HG03521 (cell line): Measurements from ENCODE around the gene TSPAN1.

Experiments
- ATAC-seq: cut with Tn5 transposase; IDR thresholded peaks from one replicate; pipeline ENCODE4 v1.9.1; 2021; ENCODE audit warnings: mild to moderate bottlenecking, moderate library complexity; ENCODE audit not compliant: unreplicated experiment

The TSPAN1 gene

DNA sequence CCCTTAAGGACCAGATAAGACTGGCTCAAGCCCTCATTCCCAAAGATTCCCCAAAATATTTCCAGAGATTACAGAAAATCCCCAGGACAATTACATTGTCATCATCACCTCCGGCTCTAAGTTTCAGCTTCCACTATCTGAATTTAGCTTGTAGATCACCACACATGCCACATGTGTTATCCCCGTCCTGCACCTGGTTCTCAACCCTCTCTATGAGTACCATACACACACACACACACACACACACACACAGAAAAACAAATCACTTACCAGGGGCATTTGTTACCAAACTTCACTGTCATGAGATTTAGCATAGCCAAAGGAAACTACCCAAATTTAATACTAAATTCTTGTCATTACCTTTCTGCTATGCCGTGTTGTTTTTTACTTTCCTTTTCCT lies 15.4 kb upstream of the TSPAN1 start:
- no peak for ATAC-seq

DNA sequence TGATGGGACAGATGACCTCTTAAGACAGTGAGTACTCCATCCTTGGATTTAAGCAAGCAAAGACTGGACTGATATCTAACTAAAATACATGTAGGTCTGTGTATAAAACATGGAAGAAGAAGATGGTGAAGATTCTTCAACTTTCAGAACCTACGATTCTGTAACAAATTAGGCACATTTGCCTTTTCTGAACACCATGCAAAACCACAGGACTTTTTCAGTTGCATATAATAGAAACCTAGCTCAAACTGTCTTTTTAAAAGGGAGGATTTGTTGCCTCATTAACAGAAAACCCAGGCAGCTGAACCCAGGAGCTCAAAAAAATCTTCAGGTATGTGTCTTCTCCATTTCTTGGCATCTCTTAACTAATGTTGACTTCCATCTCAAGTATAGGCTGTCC lies 14.7 kb upstream of the TSPAN1 start:
- no peak for ATAC-seq

- no peak for ATAC-seq
Measured at GRCh38 chr1:46166521-46167462, 8.1 kb upstream of the TSPAN1 start.

- no peak for ATAC-seq
Measured at GRCh38 chr1:46168477-46168876, 6.4 kb upstream of the TSPAN1 start.

DNA sequence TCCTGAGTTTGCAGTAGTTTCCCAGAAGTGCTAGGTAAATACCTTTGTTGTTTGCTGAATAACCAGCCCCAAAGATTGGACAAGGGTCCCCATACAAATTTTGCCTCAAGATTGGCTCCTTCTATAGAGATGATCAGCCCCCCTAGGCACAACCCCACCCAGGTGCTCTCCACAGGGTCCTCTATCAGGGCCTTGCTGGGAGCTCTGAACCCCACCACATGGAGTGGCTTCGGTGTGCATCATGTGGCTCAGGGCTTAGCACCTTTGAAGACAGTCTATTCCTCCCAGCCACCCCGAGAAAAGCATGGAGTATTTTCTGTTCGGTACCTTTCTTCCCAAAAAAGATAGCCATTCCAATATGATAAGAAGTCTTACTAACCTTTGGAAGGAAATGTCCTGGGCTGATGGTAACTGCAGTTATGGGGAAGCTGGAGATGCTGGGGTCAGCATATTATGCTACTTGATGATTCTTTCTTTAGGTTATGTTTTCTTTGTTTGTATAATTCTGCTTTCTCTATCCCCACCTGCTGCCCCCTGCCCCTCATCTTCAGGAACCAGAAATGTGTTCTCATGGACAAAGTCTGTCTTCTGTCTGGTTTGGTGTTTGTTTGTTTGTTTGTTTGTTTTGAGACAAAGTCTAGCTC lies 5.0 kb upstream of the TSPAN1 start:
- ATAC-seq = no peak

GRCh38 chr1:46171351-46171750 lies 3.5 kb upstream of the TSPAN1 start:
- no peak for ATAC-seq

- ATAC-seq = no peak
Measured at GRCh38 chr1:46171871-46172270, 3.0 kb upstream of the TSPAN1 start.

- no peak for ATAC-seq
Measured at GRCh38 chr1:46172321-46172720, 2.6 kb upstream of the TSPAN1 start.

- ATAC-seq = no peak
Measured at GRCh38 chr1:46173361-46173856, 1.5 kb upstream of the TSPAN1 start.

GRCh38 chr1:46175243-46175642 lies 356 bp downstream of the TSPAN1 start:
- ATAC-seq = no peak

DNA sequence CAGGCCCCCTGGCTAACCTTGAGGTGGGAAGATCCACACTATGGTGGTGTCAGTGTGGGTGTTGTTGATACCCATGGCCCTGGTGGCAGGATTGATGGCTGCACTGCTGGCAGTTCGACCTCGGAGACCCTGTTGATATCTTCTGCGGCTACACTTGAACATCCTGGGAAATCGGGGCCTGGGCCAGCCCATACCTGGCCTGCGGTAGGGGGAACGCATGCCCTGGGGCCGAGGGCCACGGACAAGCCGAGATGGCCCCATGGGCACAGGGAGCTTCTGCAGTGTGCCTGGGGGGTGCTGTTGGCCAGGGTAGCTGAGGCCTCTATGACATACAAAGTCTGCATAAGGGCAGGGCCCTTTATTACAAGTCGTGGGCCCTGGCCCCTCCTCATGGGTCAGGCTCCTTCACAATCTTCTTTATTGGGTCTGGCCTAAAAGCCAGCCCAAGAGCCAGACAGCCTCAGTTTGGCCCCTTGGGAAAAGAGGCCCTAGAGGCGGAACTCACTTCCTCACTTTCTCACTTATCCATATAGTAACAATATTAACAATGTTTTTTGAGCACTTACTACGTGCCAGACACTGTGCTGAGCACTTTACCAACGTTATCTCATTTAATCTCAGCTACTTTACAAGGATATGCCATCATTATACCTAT lies 1.5 kb downstream of the TSPAN1 start, which contains the start of gene P3R3URF:
P3R3URF (minus strand) TSS at position 278 of the 655 bp plus-strand sequence; CDS start at position 261, 17 bp downstream.
- no peak for ATAC-seq

GRCh38 chr1:46179138-46180081 lies 4.5 kb downstream of the TSPAN1 start:
- ATAC-seq = no peak

DNA sequence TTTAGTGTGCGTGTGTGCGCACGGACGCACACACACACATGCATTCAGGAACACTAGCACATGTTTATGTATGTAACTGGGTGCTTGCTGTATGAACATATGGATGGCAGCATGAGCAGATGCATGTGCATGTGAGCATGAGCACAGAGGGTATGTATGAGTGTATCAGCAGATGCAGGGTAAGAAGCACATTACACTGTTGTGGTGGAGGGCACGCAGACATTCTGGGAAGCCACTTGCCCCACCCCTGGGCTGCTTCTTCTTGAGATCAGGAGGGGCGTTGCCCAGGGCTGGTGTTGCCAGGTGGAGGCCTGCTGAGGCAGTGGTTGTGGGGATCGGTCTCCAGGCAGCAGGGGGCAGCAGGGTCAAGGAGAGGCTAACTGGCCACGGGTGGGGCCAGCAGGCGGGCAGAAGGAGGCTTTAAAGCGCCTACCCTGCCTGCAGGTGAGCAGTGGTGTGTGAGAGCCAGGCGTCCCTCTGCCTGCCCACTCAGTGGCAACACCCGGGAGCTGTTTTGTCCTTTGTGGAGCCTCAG lies 5.3 kb downstream of the TSPAN1 start:
- ATAC-seq = no peak

DNA sequence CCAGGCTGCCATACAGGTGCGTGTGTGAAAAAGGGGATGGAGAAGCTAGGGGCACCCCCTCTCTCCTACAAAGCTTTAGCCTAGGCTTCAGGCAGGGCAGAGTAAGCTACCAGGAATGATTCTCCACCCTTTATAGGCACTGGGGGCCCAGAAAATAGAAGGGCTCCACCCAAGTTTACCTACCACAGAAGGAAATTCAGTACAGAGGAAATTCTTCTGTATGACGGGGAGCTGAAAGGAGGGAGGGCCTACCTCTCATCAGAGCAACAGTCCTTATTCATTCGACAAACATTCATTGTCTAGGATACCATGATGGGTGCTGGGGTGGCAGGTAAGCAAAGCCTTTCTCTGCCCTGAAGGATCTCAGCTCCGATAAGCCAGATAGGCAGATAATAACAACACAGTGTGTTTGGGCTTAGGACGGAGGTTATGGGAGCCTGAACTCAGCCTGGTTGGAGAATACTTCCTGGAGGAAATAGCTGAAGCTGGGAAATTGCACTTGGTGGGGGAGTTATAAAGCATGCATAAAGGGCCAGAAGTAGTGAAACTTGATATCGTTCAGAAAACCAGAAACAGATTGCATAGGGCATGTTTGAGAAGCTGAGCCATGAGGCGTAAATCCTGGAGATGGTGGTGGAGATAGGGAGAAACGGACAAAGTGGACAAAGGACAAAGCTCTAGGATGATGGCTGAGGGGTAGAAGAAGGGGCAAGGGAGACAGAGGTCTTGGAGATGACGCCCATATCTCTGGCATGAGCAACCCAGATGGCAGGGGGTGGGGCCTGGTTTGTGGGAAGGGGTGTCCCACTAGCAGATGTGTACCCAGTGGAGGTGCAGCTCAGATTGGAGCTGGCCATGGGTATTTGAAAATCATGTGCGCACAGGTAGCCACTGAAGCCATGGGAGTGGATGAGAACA lies 6.7 kb downstream of the TSPAN1 start:
- no peak for ATAC-seq

DNA sequence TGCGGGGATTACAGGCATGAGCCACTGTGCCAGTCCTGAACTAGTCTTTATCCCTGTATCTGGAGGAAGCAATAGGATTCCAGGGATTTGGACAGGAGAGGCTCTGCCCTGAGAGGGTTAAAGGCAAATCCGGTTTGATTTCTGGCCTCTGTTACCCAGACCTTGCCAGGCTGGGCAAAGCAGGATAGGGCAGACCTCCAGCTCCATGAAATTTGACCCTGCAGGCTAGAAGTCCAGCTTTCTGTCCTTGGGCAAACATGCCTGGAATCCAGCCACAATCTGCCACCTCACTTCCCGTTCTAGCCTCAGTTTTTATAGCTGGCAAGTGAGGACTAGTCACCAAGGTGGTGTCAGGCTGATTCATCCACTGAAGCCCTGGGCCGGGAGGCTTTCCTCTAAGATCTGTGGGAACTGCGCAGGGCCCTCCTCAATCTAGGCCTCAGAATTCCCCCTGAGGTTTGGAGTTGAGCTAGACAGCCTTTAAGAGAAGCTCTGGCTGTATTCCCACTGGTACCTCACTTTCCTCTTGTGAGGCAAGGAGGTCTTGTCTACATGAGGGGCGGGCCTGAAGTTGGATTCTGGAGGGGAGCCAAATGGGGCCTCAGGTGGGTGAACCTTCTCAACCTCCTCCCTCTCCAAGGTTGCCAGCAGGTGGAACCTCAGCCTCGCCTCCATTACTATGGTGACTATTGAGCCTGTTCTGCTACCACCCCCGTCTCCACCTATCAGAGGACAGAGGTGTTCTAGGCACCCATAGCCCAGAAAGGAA lies 8.4 kb downstream of the TSPAN1 start:
- ATAC-seq = no peak

DNA sequence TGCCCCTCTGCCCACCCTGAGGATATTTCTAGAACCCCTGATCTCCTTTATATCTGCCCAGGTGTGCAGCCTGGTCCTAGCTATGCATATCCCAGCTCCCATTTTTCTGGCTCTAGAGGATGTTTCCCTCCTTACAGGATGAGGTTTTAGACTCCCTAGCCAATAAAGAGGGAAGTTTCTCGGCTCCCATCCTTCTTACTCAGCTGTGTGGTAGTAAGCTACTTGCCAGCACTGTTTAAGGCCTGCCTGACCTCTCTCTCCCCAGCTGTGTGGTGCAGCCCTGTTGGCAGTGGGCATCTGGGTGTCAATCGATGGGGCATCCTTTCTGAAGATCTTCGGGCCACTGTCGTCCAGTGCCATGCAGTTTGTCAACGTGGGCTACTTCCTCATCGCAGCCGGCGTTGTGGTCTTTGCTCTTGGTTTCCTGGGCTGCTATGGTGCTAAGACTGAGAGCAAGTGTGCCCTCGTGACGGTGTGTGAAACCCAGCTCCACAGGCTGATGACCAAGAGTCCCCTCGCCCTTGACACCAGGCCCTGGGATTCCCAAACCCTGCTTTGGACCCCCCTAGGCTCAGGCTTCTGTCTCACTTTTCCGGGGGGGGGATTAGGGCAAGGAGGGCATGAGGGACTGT lies 9.2 kb downstream of the TSPAN1 start:
- ATAC-seq = no peak

- ATAC-seq = no peak
Measured at GRCh38 chr1:46184920-46185658, 10.2 kb downstream of the TSPAN1 start.
